ENCODE measurements around the gene LCE1B. TPM values are rescaled to one million over a fixed set of nuclear protein-coding genes. Genes with fewer than 3 reads are reported as not detected.

Gene LCE1B
- total RNA-seq, 1 donor from 2014 or later = not detected

GRCh38 chr1:152777510-152778137 is 34.1 kb upstream of the LCE1B start:
- Mint-ChIP-seq H3K36me3 (ENCODE audit: low read depth, unreplicated experiment) (no peaks in the 10 kb centered on the region), H3K27me3 (ENCODE audit: unreplicated experiment) (peaks cover 2% of the 10 kb centered on the region), H3K4me3 (ENCODE audit: unreplicated experiment) (no peak overlapping the region), H3K9me3 (ENCODE audit: unreplicated experiment) (no peaks in the 10 kb centered on the region), H3K27ac (ENCODE audit: unreplicated experiment) (no peak overlapping the region), H3K4me1 (ENCODE audit: unreplicated experiment) (no peaks in the 10 kb centered on the region)
- TF ChIP-seq, protein P1, sequence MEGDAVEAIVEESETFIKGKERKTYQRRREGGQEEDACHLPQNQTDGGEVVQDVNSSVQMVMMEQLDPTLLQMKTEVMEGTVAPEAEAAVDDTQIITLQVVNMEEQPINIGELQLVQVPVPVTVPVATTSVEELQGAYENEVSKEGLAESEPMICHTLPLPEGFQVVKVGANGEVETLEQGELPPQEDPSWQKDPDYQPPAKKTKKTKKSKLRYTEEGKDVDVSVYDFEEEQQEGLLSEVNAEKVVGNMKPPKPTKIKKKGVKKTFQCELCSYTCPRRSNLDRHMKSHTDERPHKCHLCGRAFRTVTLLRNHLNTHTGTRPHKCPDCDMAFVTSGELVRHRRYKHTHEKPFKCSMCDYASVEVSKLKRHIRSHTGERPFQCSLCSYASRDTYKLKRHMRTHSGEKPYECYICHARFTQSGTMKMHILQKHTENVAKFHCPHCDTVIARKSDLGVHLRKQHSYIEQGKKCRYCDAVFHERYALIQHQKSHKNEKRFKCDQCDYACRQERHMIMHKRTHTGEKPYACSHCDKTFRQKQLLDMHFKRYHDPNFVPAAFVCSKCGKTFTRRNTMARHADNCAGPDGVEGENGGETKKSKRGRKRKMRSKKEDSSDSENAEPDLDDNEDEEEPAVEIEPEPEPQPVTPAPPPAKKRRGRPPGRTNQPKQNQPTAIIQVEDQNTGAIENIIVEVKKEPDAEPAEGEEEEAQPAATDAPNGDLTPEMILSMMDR (IDR thresholded peaks at IDR 0.05; ENCODE audit: unreplicated experiment) = peak; percentile 41
- peak; percentile 51 for DNase-seq (ENCODE audit: low spot score)

- H3K27ac Mint-ChIP-seq (ENCODE audit: unreplicated experiment) = no peak overlapping the region
- H3K4me1 Mint-ChIP-seq (ENCODE audit: unreplicated experiment) = peaks cover 1% of the 10 kb centered on the region
- H3K4me3 Mint-ChIP-seq (ENCODE audit: unreplicated experiment) = no peak overlapping the region
- no peaks in the 10 kb centered on the region for H3K9me3 Mint-ChIP-seq (ENCODE audit: unreplicated experiment)
- DNase-seq (ENCODE audit: low spot score) = no peak
- no peaks in the 10 kb centered on the region for H3K36me3 Mint-ChIP-seq (ENCODE audit: low read depth, unreplicated experiment)
- no peaks in the 10 kb centered on the region for H3K27me3 Mint-ChIP-seq (ENCODE audit: unreplicated experiment)
- TF ChIP-seq, protein P1 (IDR thresholded peaks at IDR 0.05; ENCODE audit: unreplicated experiment) = no peak
Observed at GRCh38 chr1:152783095-152783494, 28.7 kb upstream of the LCE1B start.

DNA sequence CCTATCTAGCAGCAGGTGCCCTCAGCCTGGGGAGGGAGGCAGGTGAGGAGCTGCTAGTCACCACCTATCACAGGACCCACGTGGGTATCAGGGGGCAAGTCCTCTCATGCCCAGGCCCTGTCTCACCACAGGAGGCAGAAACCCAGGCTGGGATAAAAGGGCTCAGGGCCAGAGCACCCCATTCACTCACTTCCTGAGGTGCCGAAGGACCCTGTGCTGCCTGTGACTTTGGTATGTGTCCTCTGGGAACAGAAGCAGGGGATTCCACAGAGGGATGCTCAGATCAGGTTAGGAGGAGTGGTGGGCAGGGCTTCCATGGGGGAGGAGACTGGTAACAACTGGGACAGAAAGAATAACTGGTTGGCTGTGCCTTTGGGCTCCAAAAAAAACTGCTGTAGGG is 25.7 kb upstream of the LCE1B start, which contains the start of gene LCE1E:
LCE1E (plus strand) TSS at position 181 of the 400 bp plus-strand sequence. CDS start 1,043 bp downstream, outside the sequence.
- Mint-ChIP-seq H3K4me1 (ENCODE audit: unreplicated experiment) (peaks cover 2% of the 10 kb centered on the region), H3K27me3 (ENCODE audit: unreplicated experiment) (no peaks in the 10 kb centered on the region), H3K4me3 (ENCODE audit: unreplicated experiment) (no peak within 1 kb of the TSS), H3K36me3 (ENCODE audit: low read depth, unreplicated experiment) (no peaks in the 10 kb centered on the region), H3K9me3 (ENCODE audit: unreplicated experiment) (no peaks in the 10 kb centered on the region), H3K27ac (ENCODE audit: unreplicated experiment) (no peak within 1 kb of the TSS)
- no peak for DNase-seq (ENCODE audit: low spot score)
- TF ChIP-seq, protein P1 (IDR thresholded peaks at IDR 0.05; ENCODE audit: unreplicated experiment) = no peak

DNA sequence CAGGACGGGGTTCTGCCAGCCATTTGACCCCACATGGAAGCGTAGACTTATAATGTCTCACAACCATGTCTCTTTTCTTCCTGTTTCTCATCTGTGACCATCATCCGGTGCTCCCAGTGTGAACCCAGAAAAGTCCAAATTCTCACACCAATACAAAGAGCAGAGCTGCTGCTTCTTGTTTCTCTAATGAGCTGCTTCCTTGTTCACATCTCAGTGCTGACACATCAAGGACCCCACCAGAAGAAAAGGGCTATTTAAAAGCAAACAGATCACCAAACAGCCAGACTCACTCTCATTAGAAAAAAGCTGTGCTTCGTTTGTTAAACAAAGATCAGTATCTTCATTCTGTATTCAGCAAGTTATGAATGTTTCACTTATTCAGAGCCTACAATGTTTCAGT is 16.1 kb upstream of the LCE1B start:
- Mint-ChIP-seq H3K27me3 (ENCODE audit: unreplicated experiment) (no peaks in the 10 kb centered on the region), H3K4me3 (ENCODE audit: unreplicated experiment) (no peak overlapping the region), H3K36me3 (ENCODE audit: low read depth, unreplicated experiment) (no peaks in the 10 kb centered on the region), H3K9me3 (ENCODE audit: unreplicated experiment) (no peaks in the 10 kb centered on the region), H3K27ac (ENCODE audit: unreplicated experiment) (no peak overlapping the region), H3K4me1 (ENCODE audit: unreplicated experiment) (peaks cover 6% of the 10 kb centered on the region)
- TF ChIP-seq, protein P1 (IDR thresholded peaks at IDR 0.05; ENCODE audit: unreplicated experiment) = no peak
- no peak for DNase-seq (ENCODE audit: low spot score)

GRCh38 chr1:152796421-152796820 is 15.3 kb upstream of the LCE1B start, which contains the start of gene LCE1D:
Gene LCE1D, plus strand, starts transcription at chr1:152796721. Its CDS starts 1,074 bp downstream, at chr1:152797795.
- Mint-ChIP-seq H3K4me3 (ENCODE audit: unreplicated experiment) (no peak within 1 kb of the TSS), H3K27me3 (ENCODE audit: unreplicated experiment) (no peaks in the 10 kb centered on the region)
- TF ChIP-seq, protein P1 (IDR thresholded peaks at IDR 0.05; ENCODE audit: unreplicated experiment) = no peak

More at GRCh38 chr1:152796421-152796820, 15.3 kb upstream of the LCE1B start, which contains the start of gene LCE1D:
- Mint-ChIP-seq H3K27ac (ENCODE audit: unreplicated experiment) (no peak within 1 kb of the TSS), H3K4me1 (ENCODE audit: unreplicated experiment) (peaks cover 6% of the 10 kb centered on the region), H3K9me3 (ENCODE audit: unreplicated experiment) (no peaks in the 10 kb centered on the region), H3K36me3 (ENCODE audit: low read depth, unreplicated experiment) (no peaks in the 10 kb centered on the region)
- no peak for DNase-seq (ENCODE audit: low spot score)

Measured in endothelial cell (in vitro differentiated cells).